Aorta (tissue), 5 donors: Measurements from ENCODE around the gene IL1F10. TPM values are rescaled to one million over a fixed set of nuclear protein-coding genes. Genes with fewer than 3 reads are reported as not detected.

Source experiments
- ATAC-seq: fragments of 200-7000 bp; cut with Tn5 transposase; one replicate; pipeline ENCODE4 v1.9.1; 2022; ENCODE audit warnings: moderate library complexity; ENCODE audit not compliant: low FRiP score
- DNase-seq, 2 donors: peaks; one replicate each; pipeline ENCODE4 v3.0.0-alpha.2; 2020
- H3K27ac ChIP-seq, 2 donors: one replicate each; pipeline ENCODE4 v1.5.1; 2013; ENCODE audit warnings: low read length in 2 of 2, mild to moderate bottlenecking in 2 of 2, moderate library complexity in 2 of 2, control low read depth in 1 of 2, inconsistent platforms in 1 of 2, low read depth in 1 of 2
- H3K27me3 ChIP-seq, 2 donors: one replicate each; pipeline ENCODE4 v1.6.1; 2013; ENCODE audit warnings: control low read depth in 1 of 2, low read length in 1 of 2, mild to moderate bottlenecking in 1 of 2, moderate library complexity in 1 of 2; ENCODE audit not compliant: insufficient read depth in 2 of 2, control insufficient read depth in 1 of 2
- H3K36me3 ChIP-seq, 2 donors: one replicate each; pipeline ENCODE4 v1.6.1; 2013; ENCODE audit warnings: control low read depth in 1 of 2, low read length in 1 of 2, mild to moderate bottlenecking in 1 of 2; ENCODE audit not compliant: insufficient read depth in 2 of 2, control insufficient read depth in 1 of 2
- H3K4me1 ChIP-seq, 2 donors: one replicate each; pipeline ENCODE4 v1.6.1; 2013; ENCODE audit warnings: low read length in 2 of 2, control low read depth in 1 of 2, mild to moderate bottlenecking in 1 of 2, moderate library complexity in 1 of 2; ENCODE audit not compliant: insufficient read depth in 2 of 2, control insufficient read depth in 1 of 2
- H3K4me3 ChIP-seq, 2 donors: one replicate each; pipeline ENCODE4 v1.5.1; 2013; ENCODE audit warnings: low read length in 2 of 2, control low read depth in 1 of 2, mild to moderate bottlenecking in 1 of 2
- H3K9me3 ChIP-seq: one replicate; pipeline ENCODE4 v1.6.1; 2013; ENCODE audit warnings: mild to moderate bottlenecking, low read length; ENCODE audit not compliant: control insufficient read depth
- WGBS, 2 donors: extraction: QIAGEN DNeasy Blood & Tissue Kit; methylation state at CpG; one replicate each; pipeline ENCODE4 v1.1.7; 2013; 5-methylcytosine and 5-hydroxymethylcytosine counted together
- intact Hi-C, 2 donors: fragments of 100-400 bp; cut with DNase I; formaldehyde crosslinking; loops; one replicate each; pipeline versions ENCODE4 v1.14.2 to v1.15.0; 2022
- polyA plus RNA-seq, 2 donors: library from polyadenylated mRNA; stranded (reverse); fragments of 200-250 nt; gene quantifications; one replicate each; pipeline ENCODE4 v1.2.3, GENCODE V29; 2013
- total RNA-seq, 2 donors: library from RNA; stranded (reverse); fragmentation: NEBNext Ultra II Directional; extraction: Animal tissue kit (Norgen Biotek cat#: 25700); gene quantifications; one replicate each; pipeline ENCODE4 v1.2.1, GENCODE V29; 2021
- donor health status: healthy with polysubstance abuse.
- donor health status: Bipolar disorder and iron deficiency.
- donor health status: DM: no; HTN: no; CAD: no.
- donor health status: DM: no; HTN: no; CAD: no.
- donor health status: DM: yes; HTN: yes; CAD: no.

The IL1F10 gene
- total and polyA plus RNA-seq, 4 donors, result not detected

DNA sequence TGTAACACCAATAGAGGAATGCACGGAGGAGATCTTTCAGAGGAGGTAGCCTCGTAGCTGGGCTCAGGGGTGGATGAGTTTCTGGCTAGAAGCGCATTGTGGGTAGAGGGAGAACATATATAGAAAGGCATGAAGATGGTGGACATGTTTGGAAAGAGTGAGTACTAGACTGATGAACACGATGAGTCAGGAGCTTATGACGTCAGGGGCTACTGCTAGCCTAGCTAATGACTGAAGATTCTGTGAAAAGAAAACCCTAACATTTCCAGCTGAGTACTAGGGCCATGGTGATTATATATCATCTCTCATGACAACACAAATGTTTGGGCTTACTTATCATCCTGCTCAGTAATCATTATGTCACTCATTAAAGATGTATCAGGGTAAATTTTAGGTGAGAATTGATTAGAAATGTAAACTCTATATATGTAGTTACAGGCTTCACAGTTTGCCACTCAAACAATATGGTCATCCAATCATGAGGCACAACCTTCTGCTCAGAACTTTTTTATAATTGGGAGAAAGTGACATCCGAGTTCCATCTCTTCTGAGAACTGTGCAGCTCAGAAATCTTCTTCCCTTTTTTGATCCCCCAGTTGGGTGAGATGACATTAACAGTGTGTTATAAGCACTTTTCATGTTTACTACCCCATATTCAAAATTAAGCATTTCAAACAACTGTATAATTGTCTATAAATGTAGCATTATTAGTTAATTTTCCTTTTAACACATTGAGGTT is 37.4 kb downstream of the IL1F10 start:
- 69% methylated on average over 6 of the region's 6 CpGs for WGBS, 2 donors

DNA sequence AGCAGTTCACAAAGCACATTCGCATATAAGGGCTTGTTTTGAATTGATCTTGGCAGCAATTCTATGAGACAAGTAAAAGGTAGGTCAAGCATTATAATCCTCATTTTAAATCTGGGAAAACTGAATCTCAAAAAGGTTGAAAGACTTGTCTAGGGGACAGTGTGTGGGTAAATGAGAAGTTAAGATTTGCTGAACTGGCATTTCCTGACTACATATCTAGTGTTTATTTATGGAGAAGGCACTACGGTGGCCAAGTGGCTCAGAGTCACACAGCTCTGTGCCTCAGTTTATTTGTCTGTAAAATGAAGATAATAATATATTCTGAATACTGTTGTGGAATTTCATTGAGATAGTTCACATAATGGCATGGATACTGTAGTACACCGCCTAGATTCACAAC is 43.4 kb downstream of the IL1F10 start:
- Histone ChIP-seq H3K27ac (no peak overlapping the region), H3K9me3 (no peaks in the 10 kb centered on the region), H3K4me3 (no peak overlapping the region), H3K4me1 (no peaks in the 10 kb centered on the region), H3K27me3 (peaks cover 0 to 2% of the 10 kb centered on the region in 2 donors), H3K36me3 (no peaks in the 10 kb centered on the region)
- no peak for DNase-seq
- 56 to 58% methylated on average over 3 of the region's 3 CpGs for WGBS, 2 donors
- no peak for ATAC-seq
- intact Hi-C loops, result no loop called here

More for the DNA sequence above, 37.4 kb downstream of the IL1F10 start:
- H3K9me3 ChIP-seq, result peaks cover 3% of the 10 kb centered on the region
- ATAC-seq, result no peak
- intact Hi-C loops, result no loop called here
- no peak overlapping the region for H3K27ac ChIP-seq
- no peak overlapping the region for H3K4me3 ChIP-seq
- no peaks in the 10 kb centered on the region for H3K36me3 ChIP-seq
- H3K27me3 ChIP-seq, result peaks cover 0 to 2% of the 10 kb centered on the region in 2 donors
- no peak for DNase-seq
- H3K4me1 ChIP-seq, result no peaks in the 10 kb centered on the region

DNA sequence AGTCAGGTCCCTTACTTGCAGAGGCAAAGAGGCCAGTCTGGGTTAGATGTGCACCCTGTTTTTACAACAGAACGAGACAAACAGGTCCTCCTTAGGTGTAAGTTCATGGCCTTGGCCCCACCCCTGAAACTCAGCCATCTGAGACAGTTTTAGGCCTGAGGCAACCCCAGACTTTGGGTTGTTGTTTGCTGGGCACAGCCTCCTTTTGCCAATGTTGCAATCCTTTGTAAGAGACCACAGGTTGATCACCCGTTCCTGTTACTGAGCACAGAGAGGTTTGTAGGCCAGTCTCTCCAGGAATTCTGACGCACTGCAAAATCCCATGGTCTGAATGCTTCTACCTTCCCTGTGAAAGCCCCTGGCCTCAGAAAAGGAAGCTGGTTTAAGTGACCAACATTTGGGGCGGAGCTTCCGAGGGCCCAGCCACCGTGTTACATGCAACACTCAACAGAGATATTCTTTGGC is 44.1 kb downstream of the IL1F10 start:
- Histone ChIP-seq H3K27me3 (peaks cover 0 to 2% of the 10 kb centered on the region in 2 donors), H3K4me3 (no peak overlapping the region), H3K4me1 (no peaks in the 10 kb centered on the region), H3K36me3 (no peaks in the 10 kb centered on the region), H3K27ac (no peak overlapping the region), H3K9me3 (no peaks in the 10 kb centered on the region)
- 72 to 74% methylated on average over 6 of the region's 6 CpGs for WGBS, 2 donors
- ATAC-seq (no peak), DNase-seq (no peak)
- intact Hi-C loops, result no loop called here

DNA sequence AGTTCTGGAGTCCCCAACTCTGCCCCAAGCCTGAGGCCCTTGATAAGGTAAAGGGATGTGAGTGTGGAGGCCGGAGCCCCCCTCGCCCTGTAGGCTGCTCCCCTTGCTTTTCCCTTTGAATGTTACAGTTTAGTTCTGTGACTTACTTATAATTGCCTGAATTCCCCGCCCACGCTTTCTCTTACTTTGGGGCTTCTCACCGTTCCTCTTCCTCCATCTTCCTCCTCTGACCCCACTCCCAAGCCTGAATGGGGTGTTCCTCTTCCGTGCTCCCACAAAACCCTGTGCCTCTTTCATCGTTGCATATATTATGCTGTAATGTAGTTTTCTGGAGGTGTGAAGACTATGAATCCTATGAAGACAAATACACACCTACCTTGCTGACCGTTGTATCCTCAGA is 44.7 kb downstream of the IL1F10 start:
- H3K4me1 ChIP-seq, result no peaks in the 10 kb centered on the region
- H3K4me3 ChIP-seq, result no peak overlapping the region
- no peaks in the 10 kb centered on the region for H3K36me3 ChIP-seq
- no peaks in the 10 kb centered on the region for H3K9me3 ChIP-seq
- DNase-seq, result no peak
- intact Hi-C loops, result no loop called here
- 83 to 87% methylated on average over 8 of the region's 8 CpGs for WGBS, 2 donors
- H3K27ac ChIP-seq, result no peak overlapping the region
- ATAC-seq, result no peak
- H3K27me3 ChIP-seq, result peaks cover 0 to 2% of the 10 kb centered on the region in 2 donors

DNA sequence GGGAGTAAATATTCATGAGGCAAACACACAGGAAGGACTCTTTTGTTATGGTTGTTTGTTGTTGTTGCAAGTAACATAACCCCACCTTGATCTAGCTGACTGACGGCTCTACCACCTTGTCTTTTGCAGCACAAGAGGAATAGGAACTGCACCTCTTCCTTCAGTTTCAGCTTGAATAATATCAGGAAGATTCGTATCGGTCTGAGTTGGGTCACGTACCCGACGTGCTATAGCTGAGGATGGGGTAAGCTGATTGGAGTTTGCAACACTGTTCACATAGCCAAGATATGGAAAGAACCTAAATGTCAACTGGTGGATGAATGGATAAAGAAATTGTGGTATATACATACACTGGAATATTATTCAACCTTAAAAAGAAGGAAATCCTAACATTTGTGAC is 45.1 kb downstream of the IL1F10 start:
- Histone ChIP-seq H3K9me3 (no peaks in the 10 kb centered on the region), H3K36me3 (no peaks in the 10 kb centered on the region), H3K4me1 (no peaks in the 10 kb centered on the region), H3K4me3 (no peak overlapping the region), H3K27ac (no peak overlapping the region), H3K27me3 (peaks cover 0 to 2% of the 10 kb centered on the region in 2 donors)
- no peak for DNase-seq
- no peak for ATAC-seq
- 86 to 87% methylated on average over 6 of the region's 6 CpGs for WGBS, 2 donors
- intact Hi-C loops, result no loop called here

DNA sequence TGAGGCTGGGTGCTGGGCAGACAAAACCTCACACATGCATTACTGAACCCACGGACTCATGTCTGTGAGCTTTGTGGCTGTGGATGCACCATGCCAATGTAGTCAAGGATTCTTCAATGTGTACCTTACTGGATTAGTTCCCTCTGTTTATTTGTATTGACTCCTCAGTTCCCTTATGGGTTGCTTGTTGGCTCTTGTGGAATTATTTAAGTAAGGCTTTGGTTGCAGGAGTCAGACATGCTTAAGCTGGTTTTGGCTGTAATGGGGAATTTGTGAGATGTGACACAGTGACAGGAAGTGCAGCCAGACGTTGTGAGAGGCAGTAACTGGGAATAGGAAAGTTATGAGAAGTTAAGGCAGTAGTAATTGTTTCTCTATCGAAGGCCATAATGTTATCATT is 46.0 kb downstream of the IL1F10 start:
- Histone ChIP-seq H3K36me3 (no peaks in the 10 kb centered on the region), H3K9me3 (no peaks in the 10 kb centered on the region), H3K27me3 (peaks cover 0 to 2% of the 10 kb centered on the region in 2 donors), H3K4me1 (no peaks in the 10 kb centered on the region), H3K27ac (no peak overlapping the region), H3K4me3 (no peak overlapping the region)
- ATAC-seq, result no peak
- WGBS, 2 donors, result 49 to 54% methylated on average over 3 of the region's 3 CpGs
- intact Hi-C loops, result no loop called here
- no peak for DNase-seq

DNA sequence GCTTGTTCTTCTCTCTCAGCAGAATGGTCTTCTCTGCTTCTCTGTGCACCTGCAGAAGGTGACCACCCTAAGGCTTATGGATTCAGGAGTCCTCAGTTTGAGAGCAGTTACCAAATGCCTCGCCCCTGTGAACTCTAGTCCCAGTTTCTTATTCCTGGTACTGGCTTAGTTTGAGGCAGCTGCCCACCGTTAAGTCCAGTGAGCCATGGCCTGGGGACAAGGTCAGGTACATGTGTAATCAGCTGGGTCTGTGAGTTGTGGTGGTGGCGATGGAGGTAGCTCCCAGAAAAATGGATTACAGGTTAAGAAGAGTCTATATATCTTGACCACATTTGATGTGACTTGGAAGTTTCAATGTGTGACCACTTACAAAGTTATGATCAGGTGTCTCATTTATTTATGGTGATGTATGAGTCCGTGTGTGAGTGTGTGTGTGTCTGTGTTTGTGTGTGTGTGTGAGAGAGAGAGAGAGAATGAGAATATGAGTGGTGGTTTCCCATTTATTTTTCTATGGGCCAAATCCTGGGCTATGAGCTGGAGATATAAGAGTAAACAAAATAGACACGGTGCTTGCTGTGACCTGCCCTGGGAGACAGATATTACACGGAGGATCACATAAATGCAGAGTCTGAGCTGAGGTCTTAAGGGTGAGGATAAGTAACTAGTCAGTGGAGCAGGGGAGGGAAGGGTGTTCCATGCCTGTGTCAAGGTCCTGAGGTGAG is 46.6 kb downstream of the IL1F10 start:
- Histone ChIP-seq H3K4me3 (no peak overlapping the region), H3K36me3 (no peaks in the 10 kb centered on the region), H3K9me3 (no peaks in the 10 kb centered on the region), H3K27me3 (peaks cover 0 to 2% of the 10 kb centered on the region in 2 donors), H3K4me1 (no peaks in the 10 kb centered on the region), H3K27ac (no peak overlapping the region)
- WGBS, 2 donors, result 74% methylated on average over 6 of the region's 6 CpGs
- intact Hi-C loops, result no loop called here
- DNase-seq (no peak), ATAC-seq (no peak)

DNA sequence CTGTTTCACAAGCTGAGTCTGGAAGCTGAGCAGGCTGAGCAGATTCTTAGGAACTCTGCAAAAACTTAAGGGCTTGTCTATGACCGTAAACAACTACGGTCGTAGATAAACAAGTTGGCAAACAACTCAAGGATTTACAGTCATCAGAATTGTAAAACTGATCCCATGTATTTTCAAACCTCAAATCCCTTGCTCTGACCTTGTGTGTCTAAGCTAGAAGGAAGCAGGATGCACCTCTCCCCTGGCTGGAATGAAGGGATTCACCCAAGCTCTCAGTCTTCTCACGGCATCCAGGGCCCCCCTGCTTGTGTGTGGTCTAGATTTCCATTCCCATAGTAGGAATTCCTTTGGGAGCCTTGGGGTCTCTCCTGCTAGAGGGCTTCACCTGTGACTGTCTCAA is 47.2 kb downstream of the IL1F10 start:
- 83 to 92% methylated on average over 4 of the region's 4 CpGs for WGBS, 2 donors
- Histone ChIP-seq H3K36me3 (no peaks in the 10 kb centered on the region), H3K27me3 (peaks cover 0 to 2% of the 10 kb centered on the region in 2 donors), H3K9me3 (no peaks in the 10 kb centered on the region), H3K27ac (no peak overlapping the region), H3K4me3 (no peak overlapping the region), H3K4me1 (no peaks in the 10 kb centered on the region)
- intact Hi-C loops, result no loop called here
- DNase-seq, result no peak
- ATAC-seq, result no peak
